Activated gamma-delta T cell (primary cell): ENCODE data around the gene NAA15.
A peak's percentile ranks its signal among the peaks of the same experiment; 100 is the strongest.
"Not testable (repeated sequence)": the region's sequence is repeated elsewhere in the genome, so short reads cannot be mapped to it uniquely, and the experiment has no call there.

Source experiments
- DNase-seq: peaks from one replicate; lab custom pipeline; 2025; lab: John Stamatoyannopoulos, UW

Gene NAA15

GRCh38 chr4:139450586-139450985 lies 149.3 kb downstream of the NAA15 start:
- DNase-seq: no peak

GRCh38 chr4:139451997-139452396 lies 150.7 kb downstream of the NAA15 start:
- no peak for DNase-seq

- DNase-seq: no peak
These were observed 151.7 kb downstream of the NAA15 start for GRCh38 chr4:139453041-139453370.

GRCh38 chr4:139453371-139454110 lies 152.2 kb downstream of the NAA15 start:
- DNase-seq: peak; percentile 90

- DNase-seq: no peak
These were observed 153.1 kb downstream of the NAA15 start, which contains the start of gene RAB33B for GRCh38 chr4:139454111-139455045. RAB33B (plus strand) TSS chr4:139454121; CDS start chr4:139454196, 75 bp downstream.

GRCh38 chr4:139455126-139455538 lies 153.8 kb downstream of the NAA15 start:
- DNase-seq: no peak

GRCh38 chr4:139457318-139457717 lies 156.0 kb downstream of the NAA15 start:
- no peak for DNase-seq

- DNase-seq: no peak
These were observed 157.2 kb downstream of the NAA15 start for GRCh38 chr4:139458543-139458942.

- DNase-seq: no peak
These were observed 157.7 kb downstream of the NAA15 start for GRCh38 chr4:139458999-139459398.

- DNase-seq: no peak
These were observed 159.3 kb downstream of the NAA15 start for GRCh38 chr4:139460565-139460964.

- DNase-seq: no peak
These were observed 159.8 kb downstream of the NAA15 start for GRCh38 chr4:139461022-139461628.

GRCh38 chr4:139464512-139464911 lies 163.2 kb downstream of the NAA15 start:
- not testable (repeated sequence) for DNase-seq

GRCh38 chr4:139465922-139466321 lies 164.6 kb downstream of the NAA15 start:
- no peak for DNase-seq

GRCh38 chr4:139468756-139469155 lies 167.5 kb downstream of the NAA15 start:
- not testable (repeated sequence) for DNase-seq

- DNase-seq: no peak
These were observed 167.9 kb downstream of the NAA15 start for GRCh38 chr4:139469216-139469615.
